HG03025 (cell line): ENCODE data around the gene BABAM2.
"Not testable (repeated sequence)": the region's sequence is repeated elsewhere in the genome, so short reads cannot be mapped to it uniquely, and the experiment has no call there.

Experiments used
- ATAC-seq: cut with Tn5 transposase; IDR thresholded peaks from one replicate; pipeline ENCODE4 v1.9.1; 2021; ENCODE audit warnings: mild to moderate bottlenecking, moderate library complexity; ENCODE audit not compliant: unreplicated experiment, low FRiP score

Gene BABAM2

DNA sequence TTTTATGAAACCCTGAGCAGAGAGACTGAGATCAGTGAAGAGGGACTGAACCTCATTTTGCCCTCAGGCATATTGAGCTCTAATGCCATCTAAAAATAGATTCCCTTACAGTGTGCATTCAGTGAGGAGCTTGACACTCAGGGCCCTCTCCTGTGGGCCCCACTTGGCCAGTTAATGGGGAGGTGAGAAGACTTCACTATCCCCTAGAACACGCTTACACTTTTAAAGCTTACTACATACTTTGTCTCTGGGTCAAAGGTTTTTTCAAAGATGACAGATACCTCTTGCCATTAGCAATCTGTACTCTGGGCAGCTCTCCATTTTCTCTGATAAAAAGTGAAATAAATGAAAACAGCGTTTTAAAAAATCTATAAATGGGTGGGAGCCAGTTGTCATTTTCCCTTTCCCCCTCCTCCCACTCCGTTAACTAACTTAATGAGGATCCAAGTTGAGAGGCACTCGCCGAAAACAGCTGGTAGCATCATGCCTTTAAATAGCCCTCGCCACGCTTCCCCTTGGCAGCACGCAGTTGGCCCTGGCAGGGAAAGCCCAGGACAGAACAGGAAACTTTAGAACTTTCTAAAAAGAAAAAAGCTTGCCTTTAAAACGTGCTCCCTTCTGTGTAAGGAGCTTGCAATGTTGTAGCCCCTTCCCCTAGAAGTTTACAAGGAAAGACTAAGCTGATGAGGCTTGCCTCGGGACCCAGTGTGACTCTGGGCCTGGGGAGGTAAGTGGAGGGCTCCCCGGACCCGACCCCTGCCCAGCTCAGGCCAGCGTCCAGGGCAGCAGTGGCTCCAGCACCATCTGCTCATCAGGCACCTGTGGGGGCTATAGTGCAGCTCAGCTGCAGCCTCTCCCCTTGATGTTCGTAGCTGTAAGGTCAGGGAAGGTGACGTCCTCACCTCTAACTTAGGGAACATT is 443.3 kb downstream of the BABAM2 start:
- no peak for ATAC-seq

DNA sequence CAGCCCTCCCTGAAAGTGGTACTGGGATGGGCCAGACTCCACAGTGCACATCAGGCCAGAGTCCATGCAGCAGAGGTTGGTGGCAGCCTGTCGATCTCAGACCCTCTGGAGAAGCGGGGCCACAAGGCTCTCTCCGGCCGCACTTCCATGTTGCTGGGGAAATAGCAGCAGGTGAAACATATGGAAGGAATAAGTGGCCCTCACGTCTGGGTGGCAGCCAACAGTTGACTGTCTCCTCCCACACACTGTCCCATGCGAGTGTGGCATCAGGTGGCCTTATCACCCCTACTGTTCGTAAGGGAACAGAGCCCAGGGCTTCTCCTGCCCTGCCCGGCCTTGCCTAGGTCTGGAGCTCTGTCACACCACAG is 444.0 kb downstream of the BABAM2 start:
- no peak for ATAC-seq

DNA sequence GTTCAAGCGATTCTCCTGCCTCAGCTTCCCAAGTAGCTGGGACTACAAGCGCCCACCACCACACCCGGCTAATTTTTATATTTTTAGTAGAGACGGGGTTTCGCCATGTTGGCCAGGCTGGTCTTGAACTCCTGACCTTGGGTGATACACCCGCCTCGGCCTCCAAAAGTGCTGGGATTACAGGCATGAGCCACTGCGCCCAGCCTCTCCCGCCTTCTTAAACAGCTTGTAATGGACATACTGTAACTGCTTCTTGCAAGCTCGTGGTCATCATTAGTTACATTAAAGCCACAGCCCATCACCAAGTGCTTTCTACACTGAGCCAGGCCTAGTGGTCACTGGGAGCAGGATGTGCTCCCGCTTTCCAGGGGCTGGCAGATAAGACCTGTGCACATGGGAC is 444.7 kb downstream of the BABAM2 start:
- ATAC-seq, result not testable (repeated sequence)

DNA sequence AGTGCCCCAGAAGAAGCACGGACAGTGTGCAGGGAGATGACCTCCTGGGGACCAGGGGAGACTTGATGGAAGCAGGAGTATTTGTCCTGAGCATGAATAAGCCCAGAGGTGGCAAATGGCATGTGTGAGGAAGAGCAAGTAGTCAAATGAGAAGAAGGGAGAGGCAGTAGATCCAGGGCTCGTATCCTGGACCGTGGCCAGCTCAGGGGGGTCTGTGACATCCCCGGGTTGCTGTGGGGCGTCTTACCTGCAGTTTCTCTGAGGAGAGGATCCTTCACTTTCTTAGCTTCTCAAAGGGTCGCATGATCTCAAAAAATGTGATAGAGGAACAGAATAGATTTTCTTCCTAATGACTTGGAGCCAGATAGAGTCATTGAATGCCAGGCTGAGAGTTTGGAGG is 445.1 kb downstream of the BABAM2 start:
- no peak for ATAC-seq

DNA sequence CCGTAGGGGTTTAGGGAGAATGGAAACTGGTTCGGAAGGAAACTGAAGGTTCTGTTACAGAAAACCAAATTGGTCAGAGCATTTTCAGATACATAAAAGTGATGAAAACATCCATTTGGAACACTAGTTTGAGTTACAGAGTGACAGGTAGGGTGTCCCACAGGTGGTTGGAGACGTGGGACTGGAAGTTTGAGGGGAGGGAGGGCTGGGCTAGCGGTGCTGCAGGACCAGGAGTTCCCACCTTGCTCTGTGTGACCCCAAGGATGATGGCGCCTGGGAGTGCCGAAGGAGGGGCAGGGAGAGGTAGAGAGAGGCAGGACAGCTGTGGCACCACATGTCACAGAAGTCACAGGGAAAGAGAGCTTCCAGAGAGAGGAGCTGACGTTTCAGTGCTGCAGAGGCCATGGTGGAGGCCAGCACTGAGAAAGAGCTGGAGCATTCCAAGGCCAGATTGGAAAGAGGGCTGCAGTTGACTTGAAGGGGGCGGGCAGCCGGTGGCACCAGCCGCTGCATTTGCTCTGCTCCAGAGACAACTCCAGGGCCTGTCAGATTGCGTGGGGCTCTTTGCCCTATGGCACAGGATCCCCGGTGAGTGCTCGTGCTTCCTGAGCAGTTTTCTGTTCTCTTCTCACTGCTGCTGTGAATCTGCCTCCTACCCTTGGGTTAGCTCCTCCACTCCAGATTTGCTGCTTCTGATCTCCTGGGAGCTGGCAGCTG is 445.9 kb downstream of the BABAM2 start:
- ATAC-seq, result no peak

DNA sequence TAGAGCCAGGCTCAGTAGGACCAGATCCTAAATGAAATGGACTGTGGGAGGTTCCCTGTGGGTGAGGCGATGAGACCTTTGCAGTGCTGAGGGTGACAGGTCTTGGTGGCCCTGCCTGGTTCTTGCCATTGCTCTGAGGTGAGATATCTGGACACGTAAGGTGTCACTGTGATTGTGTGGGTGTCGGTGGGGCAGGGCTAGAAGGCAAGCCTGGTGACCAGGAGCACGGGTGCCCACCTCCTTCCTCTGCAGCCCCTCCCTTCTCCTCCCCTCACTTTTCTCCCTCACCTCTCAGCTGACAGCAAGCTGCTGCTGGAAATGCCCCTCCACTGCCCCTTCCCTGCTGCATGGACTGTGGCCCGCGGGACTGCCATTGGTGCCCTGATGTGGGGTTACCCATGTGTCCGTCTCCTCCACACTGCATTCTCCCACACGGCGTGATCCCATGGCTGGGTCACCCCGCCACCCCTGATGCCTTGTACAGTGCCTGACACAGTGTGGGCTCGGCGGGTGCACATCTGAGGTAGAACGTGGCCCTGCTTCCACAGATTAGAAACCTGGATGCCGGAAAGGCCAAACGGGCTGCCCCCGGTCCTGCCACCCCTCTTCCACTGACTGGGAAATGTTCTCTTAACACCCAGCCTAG is 446.6 kb downstream of the BABAM2 start:
- no peak for ATAC-seq

DNA sequence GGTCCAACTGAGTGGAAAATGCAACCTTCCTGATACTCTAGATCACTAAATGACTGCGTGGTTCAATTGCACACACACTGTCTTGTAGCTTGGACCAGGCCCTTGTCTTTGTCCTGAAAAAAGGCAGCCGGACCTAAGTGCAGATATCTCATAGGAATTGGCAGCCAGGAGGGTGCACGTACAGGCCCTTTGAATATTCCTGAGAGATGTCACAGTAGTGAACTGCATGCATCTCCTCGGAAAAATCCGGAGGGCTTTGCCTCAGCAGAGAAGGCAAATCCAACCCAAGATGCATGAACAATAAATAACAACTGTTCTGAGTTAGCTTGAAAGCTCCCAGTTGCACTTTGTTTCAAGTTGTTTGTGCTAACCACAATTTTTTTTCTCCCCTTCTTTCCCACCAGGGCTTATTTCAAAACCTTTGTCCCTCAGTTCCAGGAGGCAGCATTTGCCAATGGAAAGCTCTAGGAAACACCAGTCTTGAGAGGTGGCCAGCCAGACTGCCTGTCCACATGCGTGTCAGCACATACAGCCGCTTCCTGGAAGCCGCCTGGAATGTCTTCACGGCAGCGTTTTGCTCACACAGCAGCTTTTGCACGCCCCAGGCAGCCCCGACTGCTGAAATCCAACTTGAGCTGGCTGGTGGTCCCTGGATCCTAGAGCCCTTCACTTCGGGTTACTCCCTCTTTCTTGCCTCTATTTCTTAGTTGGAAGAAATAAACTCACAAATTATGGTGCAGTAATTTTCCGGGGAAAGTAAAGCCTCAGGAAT is 447.7 kb downstream of the BABAM2 start:
- ATAC-seq, result no peak

DNA sequence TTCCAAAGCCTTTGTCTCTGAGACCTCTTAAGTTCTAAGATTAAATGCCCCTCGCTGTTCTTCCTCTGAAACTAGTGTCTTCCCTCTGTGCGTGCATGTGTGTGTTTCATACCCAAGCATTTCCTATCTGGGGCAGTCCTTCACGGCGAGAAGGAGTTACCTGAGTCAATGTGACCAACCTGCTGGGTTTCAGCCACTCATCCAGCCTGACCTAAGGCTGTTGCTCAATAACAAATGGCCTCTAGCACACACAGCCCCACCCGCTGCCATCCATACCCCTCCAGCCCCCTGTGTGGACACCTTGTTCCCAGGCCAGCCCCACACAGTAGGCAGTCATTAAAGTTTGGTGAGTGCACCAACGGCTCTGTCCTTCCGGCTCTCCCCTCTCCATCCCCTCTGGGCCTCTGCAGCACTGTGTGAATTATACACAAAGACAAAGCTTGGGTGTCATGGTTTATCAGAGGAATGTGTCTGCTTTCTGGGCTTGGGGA is 448.3 kb downstream of the BABAM2 start:
- ATAC-seq, result no peak

DNA sequence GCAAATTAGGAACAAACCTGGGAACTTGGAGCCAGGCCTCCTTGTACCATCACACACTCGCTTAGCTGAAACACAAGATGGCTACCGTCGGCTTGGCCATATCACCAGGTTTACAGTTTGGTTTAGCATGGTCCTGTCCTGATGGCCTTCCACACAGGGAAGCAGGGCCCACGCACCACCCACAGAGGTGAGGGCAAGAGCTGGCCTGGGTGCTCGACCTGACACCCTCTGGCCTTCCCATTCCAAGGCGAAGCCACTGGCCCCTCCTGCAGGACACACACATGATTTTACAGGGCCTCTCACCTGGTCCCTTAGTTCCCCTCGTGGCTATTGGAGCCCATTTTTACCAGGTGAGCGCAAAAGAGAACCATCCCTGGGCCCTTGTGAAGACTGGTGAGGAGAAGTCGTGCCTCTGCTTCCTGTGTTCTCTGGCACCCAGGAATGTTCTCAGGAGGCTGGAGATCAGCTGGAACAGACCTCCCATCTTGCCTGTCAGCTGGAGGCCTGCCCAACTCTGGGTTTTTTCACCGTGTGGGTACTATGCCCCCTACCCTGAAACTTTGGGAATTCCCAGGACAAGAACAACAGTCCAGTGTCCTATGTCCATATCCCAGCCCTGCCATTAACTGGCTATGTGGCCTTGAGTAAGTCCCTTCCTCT is 449.1 kb downstream of the BABAM2 start:
- no peak for ATAC-seq

DNA sequence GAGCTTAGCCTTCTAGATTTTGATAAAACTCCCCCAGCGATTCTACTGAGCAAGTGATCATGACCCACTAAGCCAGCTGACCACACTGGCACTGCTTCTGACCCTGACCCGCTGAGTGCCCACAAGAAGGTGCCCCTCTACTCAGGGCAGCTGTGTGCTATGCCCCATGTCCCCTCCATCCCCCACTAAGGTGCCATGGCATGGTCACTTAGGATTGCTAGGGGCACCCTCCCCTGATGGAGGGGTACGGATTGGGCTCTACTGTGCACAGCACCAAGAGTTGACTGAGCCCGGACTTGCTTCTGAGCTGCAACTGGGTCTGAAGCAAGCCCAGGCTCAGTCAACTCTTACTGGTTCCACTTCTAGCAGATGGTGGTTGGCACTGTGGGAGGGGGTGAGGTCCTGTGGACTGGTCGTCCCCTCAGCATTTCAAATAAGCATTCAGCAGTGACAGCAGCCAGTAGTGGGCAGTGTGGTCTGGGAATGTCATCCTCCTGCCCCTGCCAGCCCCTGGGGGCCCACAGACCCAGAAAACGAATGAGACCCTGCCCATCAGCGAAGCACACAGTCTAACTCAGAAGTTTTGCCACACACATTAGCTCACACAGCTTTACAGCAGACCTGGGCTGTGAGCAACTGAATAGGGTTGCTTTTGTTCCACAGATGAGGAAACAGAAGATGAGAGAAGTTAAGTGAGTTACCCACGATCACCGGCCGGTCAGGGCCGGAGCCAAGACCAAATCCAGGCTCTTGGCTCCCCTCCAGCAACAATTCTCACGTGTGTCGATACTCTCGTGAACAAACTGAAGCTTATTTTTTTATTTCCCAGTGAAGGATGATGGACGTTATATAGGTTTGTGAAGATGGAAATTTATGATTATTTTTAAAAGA is 450.0 kb downstream of the BABAM2 start:
- ATAC-seq, result no peak

DNA sequence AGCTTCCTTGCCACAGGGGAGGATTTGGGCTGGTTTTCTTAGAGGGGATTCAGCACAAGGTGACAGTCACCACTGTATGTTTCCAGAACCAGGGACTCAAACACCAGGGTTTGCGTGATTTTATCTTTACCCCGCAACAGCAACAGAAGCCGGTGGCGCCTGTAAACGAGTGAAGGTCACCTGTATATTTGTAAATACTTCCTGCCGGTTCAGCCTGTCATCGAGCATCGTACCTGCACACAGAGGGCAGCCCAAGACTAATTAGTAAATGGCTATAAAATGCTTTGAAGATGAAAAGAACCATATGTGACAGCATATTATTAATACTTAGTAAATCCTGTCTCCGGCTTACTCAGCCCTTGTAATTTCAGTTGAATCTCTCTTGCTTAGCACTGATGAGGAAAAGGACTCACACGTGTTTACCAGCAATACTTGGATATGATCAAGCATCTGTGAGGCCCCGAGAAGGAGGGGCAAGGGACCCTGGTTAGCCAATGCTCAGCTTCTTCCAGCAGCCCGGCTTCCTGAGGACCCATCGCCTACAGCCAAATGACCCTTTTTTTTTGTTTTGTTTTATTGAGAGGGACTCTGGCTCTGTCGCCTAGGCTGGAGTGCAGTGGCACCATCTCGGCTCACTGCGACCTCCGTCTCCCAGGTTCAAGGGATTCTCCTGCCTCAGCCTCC is 450.8 kb downstream of the BABAM2 start:
- ATAC-seq, result no peak

DNA sequence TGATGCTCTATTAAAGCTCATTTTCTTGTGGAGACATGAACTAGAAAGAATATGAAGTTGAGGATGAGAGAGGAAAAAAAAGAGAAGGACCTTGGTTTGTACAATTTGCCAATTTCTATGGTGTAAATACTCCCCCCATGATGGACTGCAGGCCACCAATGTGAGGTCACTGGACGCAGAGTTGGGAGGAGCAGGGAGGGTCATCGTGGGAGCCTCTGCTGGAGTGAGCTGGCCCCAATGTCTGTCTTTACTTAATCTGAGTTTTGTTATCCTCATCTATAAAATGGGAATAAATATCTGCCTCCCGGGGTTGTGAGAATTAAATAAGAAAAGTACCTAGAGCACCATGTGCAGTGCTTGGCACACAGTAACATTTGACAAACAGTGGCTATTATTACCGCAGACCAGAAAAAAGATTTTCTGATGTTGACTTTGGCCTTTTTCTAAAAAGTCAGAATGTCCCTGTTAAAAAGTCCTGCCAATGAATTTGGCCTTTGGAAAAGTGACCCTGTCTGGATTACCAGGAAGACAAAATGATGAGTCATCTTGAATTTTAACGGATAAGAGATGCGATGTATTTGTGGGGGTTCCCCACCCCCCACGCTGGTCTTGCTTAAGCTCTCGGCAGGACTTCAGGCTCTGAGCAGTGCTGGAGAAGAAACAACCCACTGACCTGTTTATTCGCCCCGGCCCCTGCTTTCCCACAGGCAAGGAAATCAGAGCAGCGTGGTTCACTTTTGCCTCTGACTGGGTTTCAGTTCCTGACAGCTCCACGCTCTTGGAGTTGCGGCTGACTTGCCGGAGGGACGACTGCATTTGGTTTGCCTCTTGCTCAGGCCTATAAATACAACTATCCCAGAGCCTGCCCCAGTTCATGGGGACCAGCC is 451.8 kb downstream of the BABAM2 start:
- no peak for ATAC-seq

DNA sequence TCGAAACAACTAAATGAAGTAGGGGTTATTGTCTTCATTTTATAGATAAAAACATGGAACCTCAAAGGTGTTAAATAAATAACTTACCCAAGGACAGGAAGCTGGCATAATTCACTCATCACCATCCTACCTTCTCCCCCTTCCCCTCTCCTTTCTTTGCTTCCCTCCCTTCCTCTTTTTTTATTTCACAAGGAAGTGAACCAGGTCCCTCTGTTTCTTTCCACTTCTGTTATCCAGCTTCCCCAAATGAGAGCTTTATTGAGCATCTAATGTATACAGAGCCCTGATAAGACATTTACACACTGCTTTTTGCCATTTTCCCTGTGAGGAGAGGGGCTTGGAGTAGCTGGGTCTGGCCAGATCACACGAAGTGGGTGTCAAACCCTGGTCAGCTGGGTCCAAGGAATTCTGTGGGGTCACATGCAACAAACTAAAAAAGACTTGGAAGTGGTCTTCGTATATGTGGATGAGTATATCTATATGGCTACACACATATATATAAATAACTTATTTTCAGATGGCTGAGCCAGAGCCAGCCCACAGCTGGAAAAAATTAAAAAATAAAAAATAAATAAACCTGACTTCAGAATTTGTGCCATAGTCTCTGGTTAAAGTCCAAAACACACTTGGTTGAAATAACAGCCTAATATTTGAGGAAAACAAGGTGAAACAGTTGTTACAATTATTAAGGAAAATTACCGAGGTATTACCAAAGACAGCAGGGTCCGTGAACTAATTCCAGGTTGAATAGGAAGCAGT is 452.8 kb downstream of the BABAM2 start:
- ATAC-seq, result no peak

DNA sequence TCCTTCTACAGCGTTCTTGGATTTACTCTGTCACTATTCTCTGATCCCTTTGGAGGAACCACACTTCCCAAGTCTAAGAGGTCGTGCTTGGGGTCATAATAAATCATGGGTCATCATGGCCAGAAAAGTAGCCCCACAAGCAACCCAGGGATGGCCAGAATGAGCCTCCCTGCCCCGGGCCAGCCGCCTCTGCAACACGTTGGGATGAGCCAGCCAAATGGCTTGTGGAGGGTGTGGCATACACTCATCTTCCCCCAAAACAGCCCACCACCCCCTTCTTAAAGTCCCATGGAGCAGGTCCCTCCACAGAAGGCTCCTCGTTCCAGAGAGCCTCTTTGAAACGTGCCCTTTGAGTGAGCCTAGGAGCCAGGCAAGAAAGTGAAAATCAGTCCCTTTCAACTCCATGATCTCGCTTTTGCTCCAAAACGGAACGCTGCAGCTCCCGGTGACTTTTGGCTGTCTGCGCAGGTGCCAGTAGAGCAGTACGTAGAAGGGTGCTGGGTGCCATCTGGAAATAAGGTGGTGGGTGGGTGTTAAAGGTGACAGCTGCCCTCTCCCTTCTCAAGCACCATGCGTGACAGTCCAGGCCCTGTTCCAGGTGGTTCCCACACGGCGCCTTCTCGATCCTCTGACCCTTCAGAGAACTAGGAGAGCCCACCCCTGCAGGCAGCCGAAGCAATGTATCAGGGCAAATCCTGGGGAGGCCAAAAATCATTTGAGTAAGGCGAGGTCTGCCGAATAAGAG is 453.6 kb downstream of the BABAM2 start:
- ATAC-seq, result no peak

DNA sequence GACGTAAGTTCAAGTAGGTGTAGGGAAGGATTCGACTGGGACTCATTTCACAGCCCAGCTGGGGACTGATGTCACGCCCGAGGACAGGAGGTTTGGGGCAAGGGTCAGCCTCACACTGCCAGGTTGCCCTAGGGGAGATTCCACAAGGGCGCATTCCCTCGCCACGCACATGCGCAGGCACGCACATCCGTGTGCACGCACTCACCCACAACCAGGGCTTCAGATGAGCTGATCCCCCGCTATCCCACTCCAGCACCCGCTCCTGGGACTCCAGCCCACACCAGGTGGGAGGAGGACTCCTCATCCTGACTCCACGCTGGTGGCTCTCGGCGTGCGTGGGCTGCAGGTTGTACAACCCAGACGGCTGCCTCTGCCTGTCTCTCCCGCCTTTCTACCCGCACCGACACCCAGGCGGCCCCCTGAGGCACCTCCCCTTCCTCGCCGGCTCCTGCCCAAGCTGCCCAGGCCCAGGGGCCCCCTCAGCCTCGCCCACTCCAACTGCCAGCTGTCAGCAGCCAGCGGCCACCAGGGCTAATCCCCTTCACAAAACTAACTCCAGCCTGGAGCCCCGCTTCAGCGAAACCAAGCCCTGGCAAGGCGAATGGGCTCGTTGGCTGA is 454.3 kb downstream of the BABAM2 start:
- no peak for ATAC-seq

DNA sequence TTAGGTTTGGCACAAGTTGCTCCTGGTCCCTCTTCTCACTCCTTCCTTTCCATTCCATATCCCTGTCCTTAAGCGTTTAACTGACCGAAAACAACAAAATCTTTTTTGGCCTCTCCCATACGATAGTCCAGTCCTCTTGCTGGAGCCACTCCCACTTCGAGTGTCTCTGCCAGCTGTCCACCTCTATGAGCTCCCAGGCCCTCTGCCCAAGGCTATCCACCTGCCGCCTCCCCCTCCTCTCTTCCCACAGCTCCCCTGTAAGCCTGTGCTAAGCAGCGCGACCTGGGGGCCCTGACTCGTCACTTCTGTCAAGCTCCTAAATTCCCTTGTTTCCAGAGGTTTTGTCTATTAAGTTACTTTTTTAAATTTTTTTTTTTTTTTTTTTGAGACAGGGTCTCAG is 455.1 kb downstream of the BABAM2 start:
- ATAC-seq, result no peak
